ENCODE results near the gene ZNF205. TPM values are rescaled to one million over a fixed set of nuclear protein-coding genes. Genes with fewer than 3 reads are reported as not detected.
A peak's percentile ranks its signal among the peaks of the same experiment; 100 is the strongest.

ZNF205 gene
- total and polyA plus RNA-seq, 10 of the 15 experiments (the other 5 are each of a cell fraction or from before 2014, with no cell fraction given): 0.26 to 1.5 (median 0.78) TPM; not detected in 2

GRCh38 chr16:3149193-3149530 lies 36.8 kb downstream of the ZNF205 start:
- no TSS peak for BruUV-seq (replicated peaks)
- Histone ChIP-seq H3K27me3 (replicated peaks in 1 of 2; ENCODE audit: control insufficient read depth in 2 of 2, insufficient read depth in 2 of 2, low read length in 1 of 2) (no peaks in the 10 kb centered on the region), H3K4me3 (peak overlapping the region; percentile 94; the same call in 1 of the 2 replicates), H2AFZ (ENCODE audit: control insufficient read depth, low read depth, low read length) (no peak overlapping the region; the same call in 1 of the 2 replicates), H4K20me1 (ENCODE audit: control insufficient read depth, insufficient read depth) (no peaks in the 10 kb centered on the region), H3K4me2 (ENCODE audit: control insufficient read depth, insufficient read depth) (peak overlapping the region; percentile 100; the same call in 1 of the 2 replicates), H3K9me3 (replicated peaks; ENCODE audit: control insufficient read depth, insufficient read depth, low read length) (no peaks in the 10 kb centered on the region; the same call in 2 of the 3 replicates), H3K79me2 (ENCODE audit: control insufficient read depth, insufficient read depth, low read length) (no peaks in the 10 kb centered on the region), H3K27ac (ENCODE audit: control insufficient read depth, insufficient read depth) (no peak overlapping the region), H3K4me1 (ENCODE audit: control insufficient read depth, insufficient read depth, low read length) (peaks cover 3% of the 10 kb centered on the region; the same call in 1 of the 2 replicates), H3K9ac (ENCODE audit: control insufficient read depth, insufficient read depth, low read length) (peak overlapping the region; percentile 22; the same call in 1 of the 2 replicates), H3K36me3 (ENCODE audit: control insufficient read depth in 2 of 2, insufficient read depth in 2 of 2, low read length in 1 of 2) (no peaks in the 10 kb centered on the region)
- ATAC-seq (no peak), FAIRE-seq (no peak), DNase-seq (ENCODE audit: low read depth, low spot score) (no peak)
- WGBS (ENCODE audit: insufficient coverage, insufficient replicate concordance, low lambda C conversion rate, missing lambda C conversion rate): 97% methylated on average over 6 of the region's 6 CpGs
- ChIA-PET POLR2A (interaction anchor here (0.8 to 2.3 kb wide), 2 partner anchors 16 to 23 kb away, joined by 4 to 7 read pairs; no protein-coding TSS in a partner anchor), CTCF (interaction anchor here (0.6 to 3.5 kb wide), 7 partner anchors 13 to 46 kb away, joined by 3 to 24 read pairs (median 3); partner anchors contain the start of gene ZNF213), RAD21 (ENCODE audit: unreplicated experiment) (interaction anchor here (1.3 to 2.0 kb wide), 3 partner anchors 14 to 20 kb away, joined by 4 to 9 read pairs (median 5); partner anchors contain the start of gene ZNF213), SMC1A (ENCODE audit: uncharacterized antibody, unreplicated experiment) (interaction anchor here (1.5 to 2.0 kb wide), 3 partner anchors 17 to 19 kb away, joined by 4 to 12 read pairs (median 7); no protein-coding TSS in a partner anchor)
- in situ Hi-C loops (cut with MboI): no loop called here
- intact Hi-C loops (cut with micrococcal nuclease; ENCODE audit: unreplicated experiment): no loop called here
- TF ChIP-seq MXI1 (IDR thresholded peaks at IDR 0.05; ENCODE audit: low read depth, low read length): no peak

GRCh38 chr16:3149630-3150345 lies 37.4 kb downstream of the ZNF205 start:
- H4K20me1 ChIP-seq (ENCODE audit: control insufficient read depth, insufficient read depth): no peaks in the 10 kb centered on the region
- ChIA-PET POLR2A (interaction anchor here (0.8 to 2.3 kb wide), 7 partner anchors 15 to 127 kb away, joined by 3 to 13 read pairs (median 4); partner anchors contain the start of genes IL32 and ZNF213), CTCF (interaction anchor here (0.7 to 3.5 kb wide), 18 partner anchors 13 to 126 kb away, joined by 3 to 24 read pairs (median 4); partner anchors contain the start of genes HCFC1R1, THOC6 and ZNF213), SMC1A (ENCODE audit: uncharacterized antibody, unreplicated experiment) (interaction anchor here (0.9 to 2.0 kb wide), 7 partner anchors 9 to 32 kb away, joined by 3 to 12 read pairs (median 4); partner anchors contain the start of gene ZNF213), RAD21 (ENCODE audit: unreplicated experiment) (interaction anchor here (1.0 to 2.4 kb wide), 8 partner anchors 10 to 90 kb away, joined by 4 to 11 read pairs (median 8); partner anchors contain the start of gene ZNF213)
- H3K9ac ChIP-seq (ENCODE audit: control insufficient read depth, insufficient read depth, low read length): peak overlapping the region; percentile 79
- DNase-seq (ENCODE audit: low read depth, low spot score): no peak
- no peaks in the 10 kb centered on the region for H3K36me3 ChIP-seq (ENCODE audit: control insufficient read depth in 2 of 2, insufficient read depth in 2 of 2, low read length in 1 of 2)
- H3K9me3 ChIP-seq (replicated peaks; ENCODE audit: control insufficient read depth, insufficient read depth, low read length): no peaks in the 10 kb centered on the region; the same call in 2 of the 3 replicates
- no TSS peak for BruUV-seq (replicated peaks)
- H3K4me3 ChIP-seq: peak overlapping the region; percentile 94
- H3K4me1 ChIP-seq (ENCODE audit: control insufficient read depth, insufficient read depth, low read length): peaks cover 3% of the 10 kb centered on the region; the same call in 1 of the 2 replicates
- peak; percentile 61 for ATAC-seq
- peak overlapping the region; percentile 70 for H3K27ac ChIP-seq (ENCODE audit: control insufficient read depth, insufficient read depth)
- peak overlapping the region; percentile 92 for H2AFZ ChIP-seq (ENCODE audit: control insufficient read depth, low read depth, low read length)
- no peaks in the 10 kb centered on the region for H3K79me2 ChIP-seq (ENCODE audit: control insufficient read depth, insufficient read depth, low read length)
- intact Hi-C loops (cut with micrococcal nuclease; ENCODE audit: unreplicated experiment) (loop anchor here (1.0 to 10.0 kb wide), 3 partner anchors 9 to 115 kb away; no protein-coding TSS in a partner anchor), in situ Hi-C loops (cut with MboI) (no loop called here)
- H3K4me2 ChIP-seq (ENCODE audit: control insufficient read depth, insufficient read depth): peak overlapping the region; percentile 100
- FAIRE-seq: no peak
- no peaks in the 10 kb centered on the region for H3K27me3 ChIP-seq (replicated peaks in 1 of 2; ENCODE audit: control insufficient read depth in 2 of 2, insufficient read depth in 2 of 2, low read length in 1 of 2)
- 3% methylated on average over 37 of the region's 41 CpGs for WGBS (ENCODE audit: insufficient coverage, insufficient replicate concordance, low lambda C conversion rate, missing lambda C conversion rate)
- TF ChIP-seq RFX5 (IDR thresholded peaks at IDR 0.05; ENCODE audit: low read depth, low read length): 0 out of 2 replicates have a peak, but pooled peaks have one; percentile 6
- no peak for TF ChIP-seq PRDM15 (CRISPR knock-in tag; IDR thresholded peaks at IDR 0.05)
- no peak for TF ChIP-seq FOXM1 (IDR thresholded peaks at IDR 0.05; ENCODE audit: low read depth, low read length)
- peak; percentile 54; the same call in 1 of the 2 replicates for TF ChIP-seq SMARCA5 (IDR thresholded peaks at IDR 0.05)
- no peak for TF ChIP-seq ZNF274 (IDR thresholded peaks at IDR 0.05; ENCODE audit: insufficient read depth, insufficient read length)
- 0 out of 2 replicates have a peak, but pooled peaks have one; percentile 44 for TF ChIP-seq HDGF (IDR thresholded peaks at IDR 0.05)
- no peak for TF ChIP-seq CBFB (IDR thresholded peaks at IDR 0.05; ENCODE audit: low read depth)
- TF ChIP-seq MXI1 (IDR thresholded peaks at IDR 0.05; ENCODE audit: low read depth, low read length): 0 out of 2 replicates have a peak, but pooled peaks have one; percentile 13
- TF ChIP-seq YY1 (IDR thresholded peaks at IDR 0.05; ENCODE audit: low read depth, low read length): peak; percentile 88
- TF ChIP-seq SUZ12 (IDR thresholded peaks at IDR 0.05; ENCODE audit: unreplicated experiment): no peak
- peak in 1 of 2 experiments; percentile 25; a peak in 1 of 4 replicates for TF ChIP-seq BHLHE40 (IDR thresholded peaks at IDR 0.05; ENCODE audit: borderline replicate concordance in 1 of 2, low read depth in 2 of 2, low read length in 1 of 2)

Measured in GM12878 (cell line).